ENCODE data around the gene GAS7. TPM values are rescaled to one million over a fixed set of nuclear protein-coding genes. Genes with fewer than 3 reads are reported as not detected.
A peak's percentile ranks its signal among the peaks of the same experiment; 100 is the strongest.

Gene GAS7
- total RNA-seq, 1 donor from 2014 or later: 8.5 TPM

DNA sequence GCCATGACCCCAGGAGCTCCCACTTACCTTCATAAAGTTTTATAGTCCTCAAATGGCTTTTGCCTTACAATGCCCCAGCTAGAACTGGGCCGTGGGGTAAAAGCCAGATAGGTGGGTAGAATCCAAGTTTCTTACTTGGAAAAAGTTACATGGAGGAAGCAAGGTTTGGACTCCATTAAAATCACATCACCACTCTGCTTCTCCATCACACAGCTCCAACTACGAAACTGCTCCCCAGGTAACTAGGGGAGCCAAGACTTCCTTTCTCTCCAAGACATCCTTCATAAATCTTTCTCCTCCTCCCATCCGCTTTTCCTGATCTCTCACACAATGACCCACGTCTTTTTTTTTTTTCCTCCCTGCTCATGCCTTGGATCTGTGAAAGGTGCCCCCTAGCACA is 162.5 kb downstream of the GAS7 start:
- Histone ChIP-seq H3K4me2 (ENCODE audit: low read length) (no peak overlapping the region), H3K27me3 (ENCODE audit: insufficient read depth, low read length) (no peaks in the 10 kb centered on the region), H3K36me3 (ENCODE audit: insufficient read depth, low read length) (no peaks in the 10 kb centered on the region), H3K4me1 (ENCODE audit: insufficient read depth, low read length) (no peaks in the 10 kb centered on the region), H3K9me3 (ENCODE audit: insufficient read depth, low read depth, low read length) (no peaks in the 10 kb centered on the region), H3K4me3 (ENCODE audit: insufficient read depth, low read depth, low read length) (no peak overlapping the region), H2AFZ (ENCODE audit: low read depth, low read length) (no peak overlapping the region), H3K79me2 (ENCODE audit: insufficient read depth, low read length) (no peaks in the 10 kb centered on the region), H4K20me1 (ENCODE audit: insufficient read depth, low read length) (no peaks in the 10 kb centered on the region), H3K27ac (ENCODE audit: low read depth, low read length) (no peak overlapping the region), H3K9ac (ENCODE audit: low read length) (no peak overlapping the region)
- DNase-seq (ENCODE audit: low read depth) (no peak), FAIRE-seq (no peak)
- H3K4me3 Mint-ChIP-seq (ENCODE audit: unreplicated experiment): no peak overlapping the region
- H3K4me1 Mint-ChIP-seq (ENCODE audit: low read depth, unreplicated experiment): peaks cover 10% of the 10 kb centered on the region
- peak overlapping the region; percentile 21 for H3K27ac Mint-ChIP-seq (ENCODE audit: unreplicated experiment)
- no peak for TF ChIP-seq EZH2 (IDR thresholded peaks at IDR 0.05; ENCODE audit: insufficient read depth, low read length)
- TF ChIP-seq, protein P1, sequence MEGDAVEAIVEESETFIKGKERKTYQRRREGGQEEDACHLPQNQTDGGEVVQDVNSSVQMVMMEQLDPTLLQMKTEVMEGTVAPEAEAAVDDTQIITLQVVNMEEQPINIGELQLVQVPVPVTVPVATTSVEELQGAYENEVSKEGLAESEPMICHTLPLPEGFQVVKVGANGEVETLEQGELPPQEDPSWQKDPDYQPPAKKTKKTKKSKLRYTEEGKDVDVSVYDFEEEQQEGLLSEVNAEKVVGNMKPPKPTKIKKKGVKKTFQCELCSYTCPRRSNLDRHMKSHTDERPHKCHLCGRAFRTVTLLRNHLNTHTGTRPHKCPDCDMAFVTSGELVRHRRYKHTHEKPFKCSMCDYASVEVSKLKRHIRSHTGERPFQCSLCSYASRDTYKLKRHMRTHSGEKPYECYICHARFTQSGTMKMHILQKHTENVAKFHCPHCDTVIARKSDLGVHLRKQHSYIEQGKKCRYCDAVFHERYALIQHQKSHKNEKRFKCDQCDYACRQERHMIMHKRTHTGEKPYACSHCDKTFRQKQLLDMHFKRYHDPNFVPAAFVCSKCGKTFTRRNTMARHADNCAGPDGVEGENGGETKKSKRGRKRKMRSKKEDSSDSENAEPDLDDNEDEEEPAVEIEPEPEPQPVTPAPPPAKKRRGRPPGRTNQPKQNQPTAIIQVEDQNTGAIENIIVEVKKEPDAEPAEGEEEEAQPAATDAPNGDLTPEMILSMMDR (IDR thresholded peaks at IDR 0.05; ENCODE audit: insufficient read depth, low read depth, low read length): no peak
- H3K36me3 Mint-ChIP-seq (ENCODE audit: low read depth, unreplicated experiment): no peaks in the 10 kb centered on the region
- no peaks in the 10 kb centered on the region for H3K9me3 Mint-ChIP-seq (ENCODE audit: unreplicated experiment)
- no peaks in the 10 kb centered on the region for H3K27me3 Mint-ChIP-seq (ENCODE audit: low read depth, unreplicated experiment)

GRCh38 chr17:10034719-10035475 is 163.5 kb downstream of the GAS7 start:
- Histone ChIP-seq H3K36me3 (ENCODE audit: insufficient read depth, low read length) (no peaks in the 10 kb centered on the region), H3K27ac (ENCODE audit: low read depth, low read length) (no peak overlapping the region), H3K4me1 (ENCODE audit: insufficient read depth, low read length) (no peaks in the 10 kb centered on the region), H2AFZ (ENCODE audit: low read depth, low read length) (no peak overlapping the region), H3K79me2 (ENCODE audit: insufficient read depth, low read length) (no peaks in the 10 kb centered on the region), H4K20me1 (ENCODE audit: insufficient read depth, low read length) (no peaks in the 10 kb centered on the region), H3K9me3 (ENCODE audit: insufficient read depth, low read depth, low read length) (no peaks in the 10 kb centered on the region), H3K4me2 (ENCODE audit: low read length) (no peak overlapping the region), H3K27me3 (ENCODE audit: insufficient read depth, low read length) (no peaks in the 10 kb centered on the region), H3K9ac (ENCODE audit: low read length) (no peak overlapping the region), H3K4me3 (ENCODE audit: insufficient read depth, low read depth, low read length) (no peak overlapping the region)
- Mint-ChIP-seq H3K4me3 (ENCODE audit: unreplicated experiment) (no peak overlapping the region), H3K9me3 (ENCODE audit: unreplicated experiment) (no peaks in the 10 kb centered on the region), H3K4me1 (ENCODE audit: low read depth, unreplicated experiment) (peaks cover 10% of the 10 kb centered on the region), H3K27me3 (ENCODE audit: low read depth, unreplicated experiment) (peaks cover 2% of the 10 kb centered on the region), H3K36me3 (ENCODE audit: low read depth, unreplicated experiment) (no peaks in the 10 kb centered on the region), H3K27ac (ENCODE audit: unreplicated experiment) (peak overlapping the region; percentile 5)
- TF ChIP-seq, protein P1 (IDR thresholded peaks at IDR 0.05; ENCODE audit: insufficient read depth, low read depth, low read length): no peak
- no peak for TF ChIP-seq EZH2 (IDR thresholded peaks at IDR 0.05; ENCODE audit: insufficient read depth, low read length)
- no peak for DNase-seq (ENCODE audit: low read depth)
- no peak for FAIRE-seq

DNA sequence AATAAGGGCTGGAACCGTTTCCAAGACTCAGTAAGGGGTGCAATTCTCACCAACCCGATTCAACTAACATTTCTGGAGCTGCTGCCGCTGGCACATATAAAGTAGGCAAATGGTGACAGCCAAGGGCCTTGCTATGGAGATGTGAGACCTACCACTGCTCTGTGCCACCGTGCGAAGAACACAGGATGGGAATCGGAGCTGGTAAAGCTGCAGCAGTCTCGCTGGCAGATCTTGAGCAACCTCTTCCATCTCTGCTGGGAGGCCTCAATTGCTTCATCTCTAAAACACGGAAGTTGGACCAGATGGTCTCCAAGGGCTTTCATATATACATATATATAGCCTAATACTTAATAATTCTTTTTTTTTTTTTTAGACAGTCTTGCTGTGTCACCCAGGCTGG is 164.4 kb downstream of the GAS7 start:
- Histone ChIP-seq H3K27ac (ENCODE audit: low read depth, low read length) (no peak overlapping the region), H3K9ac (ENCODE audit: low read length) (no peak overlapping the region), H4K20me1 (ENCODE audit: insufficient read depth, low read length) (no peaks in the 10 kb centered on the region), H2AFZ (ENCODE audit: low read depth, low read length) (no peak overlapping the region), H3K4me1 (ENCODE audit: insufficient read depth, low read length) (no peaks in the 10 kb centered on the region), H3K4me3 (ENCODE audit: insufficient read depth, low read depth, low read length) (no peak overlapping the region), H3K36me3 (ENCODE audit: insufficient read depth, low read length) (no peaks in the 10 kb centered on the region), H3K4me2 (ENCODE audit: low read length) (no peak overlapping the region), H3K9me3 (ENCODE audit: insufficient read depth, low read depth, low read length) (no peaks in the 10 kb centered on the region), H3K27me3 (ENCODE audit: insufficient read depth, low read length) (no peaks in the 10 kb centered on the region), H3K79me2 (ENCODE audit: insufficient read depth, low read length) (no peaks in the 10 kb centered on the region)
- no peak for DNase-seq (ENCODE audit: low read depth)
- Mint-ChIP-seq H3K4me1 (ENCODE audit: low read depth, unreplicated experiment) (peaks cover 10% of the 10 kb centered on the region), H3K27me3 (ENCODE audit: low read depth, unreplicated experiment) (peaks cover 2% of the 10 kb centered on the region), H3K4me3 (ENCODE audit: unreplicated experiment) (no peak overlapping the region), H3K27ac (ENCODE audit: unreplicated experiment) (no peak overlapping the region), H3K36me3 (ENCODE audit: low read depth, unreplicated experiment) (no peaks in the 10 kb centered on the region), H3K9me3 (ENCODE audit: unreplicated experiment) (no peaks in the 10 kb centered on the region)
- FAIRE-seq: no peak
- TF ChIP-seq, protein P1 (IDR thresholded peaks at IDR 0.05; ENCODE audit: insufficient read depth, low read depth, low read length): no peak
- TF ChIP-seq EZH2 (IDR thresholded peaks at IDR 0.05; ENCODE audit: insufficient read depth, low read length): no peak
